Measurements from ENCODE around the gene TANGO2. TPM values are rescaled to one million over a fixed set of nuclear protein-coding genes. Genes with fewer than 3 reads are reported as not detected.

The TANGO2 gene
- polyA plus RNA-seq, 1 donor from 2014 or later, result 12.7 TPM

DNA sequence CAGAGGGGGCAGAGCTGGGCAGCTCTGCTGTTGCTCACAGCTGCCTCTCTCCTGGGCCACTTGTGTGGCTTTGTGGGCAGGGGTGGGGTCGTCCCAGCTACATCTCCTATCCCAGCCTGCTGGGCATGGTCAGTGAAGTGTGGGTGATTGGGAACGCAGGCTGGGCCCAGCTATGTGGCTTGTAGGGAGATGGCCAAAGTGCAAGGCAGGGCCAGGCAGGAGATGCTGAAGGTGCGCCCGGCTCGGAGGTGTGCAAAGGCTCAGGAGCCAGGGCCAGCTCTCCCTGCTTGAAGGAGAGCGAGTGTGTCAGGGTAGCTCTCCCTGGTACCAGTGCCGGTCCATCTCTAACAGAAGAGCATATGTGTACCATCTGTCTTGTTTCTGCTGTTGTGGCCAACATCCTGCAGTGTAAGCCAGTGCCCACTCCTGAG, 86.6 kb downstream of the TANGO2 start:
- peaks cover 6% of the 10 kb centered on the region for H4K20me1 ChIP-seq (ENCODE audit: insufficient read depth)
- no peak overlapping the region for H3K9ac ChIP-seq (ENCODE audit: low read length)
- no peaks in the 10 kb centered on the region for H3K9me3 ChIP-seq (ENCODE audit: low read length)
- no peak overlapping the region for H3K4me2 ChIP-seq (ENCODE audit: low read length)
- H3K79me2 ChIP-seq (replicated peaks; ENCODE audit: insufficient read depth, low read length), result peaks cover 5% of the 10 kb centered on the region
- no peaks in the 10 kb centered on the region for H3K27me3 ChIP-seq (ENCODE audit: insufficient read depth, low read depth, low read length)
- H3K4me3 ChIP-seq (ENCODE audit: low read length), result no peak overlapping the region
- TF ChIP-seq, protein P1, sequence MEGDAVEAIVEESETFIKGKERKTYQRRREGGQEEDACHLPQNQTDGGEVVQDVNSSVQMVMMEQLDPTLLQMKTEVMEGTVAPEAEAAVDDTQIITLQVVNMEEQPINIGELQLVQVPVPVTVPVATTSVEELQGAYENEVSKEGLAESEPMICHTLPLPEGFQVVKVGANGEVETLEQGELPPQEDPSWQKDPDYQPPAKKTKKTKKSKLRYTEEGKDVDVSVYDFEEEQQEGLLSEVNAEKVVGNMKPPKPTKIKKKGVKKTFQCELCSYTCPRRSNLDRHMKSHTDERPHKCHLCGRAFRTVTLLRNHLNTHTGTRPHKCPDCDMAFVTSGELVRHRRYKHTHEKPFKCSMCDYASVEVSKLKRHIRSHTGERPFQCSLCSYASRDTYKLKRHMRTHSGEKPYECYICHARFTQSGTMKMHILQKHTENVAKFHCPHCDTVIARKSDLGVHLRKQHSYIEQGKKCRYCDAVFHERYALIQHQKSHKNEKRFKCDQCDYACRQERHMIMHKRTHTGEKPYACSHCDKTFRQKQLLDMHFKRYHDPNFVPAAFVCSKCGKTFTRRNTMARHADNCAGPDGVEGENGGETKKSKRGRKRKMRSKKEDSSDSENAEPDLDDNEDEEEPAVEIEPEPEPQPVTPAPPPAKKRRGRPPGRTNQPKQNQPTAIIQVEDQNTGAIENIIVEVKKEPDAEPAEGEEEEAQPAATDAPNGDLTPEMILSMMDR (IDR thresholded peaks at IDR 0.05; ENCODE audit: poor library complexity, severe bottlenecking), result no peak
- TF ChIP-seq MXI1 (conservative IDR thresholded peaks at IDR 0.05; ENCODE audit: poor library complexity, severe bottlenecking) (no peak), EZH2 (IDR thresholded peaks at IDR 0.05; ENCODE audit: borderline replicate concordance, insufficient read depth, low read length, poor library complexity, severe bottlenecking) (no peak), SMC3 (conservative IDR thresholded peaks at IDR 0.05; ENCODE audit: poor library complexity) (no peak), TAF1 (IDR thresholded peaks at IDR 0.05; ENCODE audit: low read depth) (no peak), EP300 (conservative IDR thresholded peaks at IDR 0.05; ENCODE audit: poor library complexity, severe bottlenecking) (no peak), RAD21 (conservative IDR thresholded peaks at IDR 0.05) (no peak), POLR2AphosphoS5 (IDR thresholded peaks at IDR 0.05) (no peak)
- TF ChIP-seq, protein P2, sequence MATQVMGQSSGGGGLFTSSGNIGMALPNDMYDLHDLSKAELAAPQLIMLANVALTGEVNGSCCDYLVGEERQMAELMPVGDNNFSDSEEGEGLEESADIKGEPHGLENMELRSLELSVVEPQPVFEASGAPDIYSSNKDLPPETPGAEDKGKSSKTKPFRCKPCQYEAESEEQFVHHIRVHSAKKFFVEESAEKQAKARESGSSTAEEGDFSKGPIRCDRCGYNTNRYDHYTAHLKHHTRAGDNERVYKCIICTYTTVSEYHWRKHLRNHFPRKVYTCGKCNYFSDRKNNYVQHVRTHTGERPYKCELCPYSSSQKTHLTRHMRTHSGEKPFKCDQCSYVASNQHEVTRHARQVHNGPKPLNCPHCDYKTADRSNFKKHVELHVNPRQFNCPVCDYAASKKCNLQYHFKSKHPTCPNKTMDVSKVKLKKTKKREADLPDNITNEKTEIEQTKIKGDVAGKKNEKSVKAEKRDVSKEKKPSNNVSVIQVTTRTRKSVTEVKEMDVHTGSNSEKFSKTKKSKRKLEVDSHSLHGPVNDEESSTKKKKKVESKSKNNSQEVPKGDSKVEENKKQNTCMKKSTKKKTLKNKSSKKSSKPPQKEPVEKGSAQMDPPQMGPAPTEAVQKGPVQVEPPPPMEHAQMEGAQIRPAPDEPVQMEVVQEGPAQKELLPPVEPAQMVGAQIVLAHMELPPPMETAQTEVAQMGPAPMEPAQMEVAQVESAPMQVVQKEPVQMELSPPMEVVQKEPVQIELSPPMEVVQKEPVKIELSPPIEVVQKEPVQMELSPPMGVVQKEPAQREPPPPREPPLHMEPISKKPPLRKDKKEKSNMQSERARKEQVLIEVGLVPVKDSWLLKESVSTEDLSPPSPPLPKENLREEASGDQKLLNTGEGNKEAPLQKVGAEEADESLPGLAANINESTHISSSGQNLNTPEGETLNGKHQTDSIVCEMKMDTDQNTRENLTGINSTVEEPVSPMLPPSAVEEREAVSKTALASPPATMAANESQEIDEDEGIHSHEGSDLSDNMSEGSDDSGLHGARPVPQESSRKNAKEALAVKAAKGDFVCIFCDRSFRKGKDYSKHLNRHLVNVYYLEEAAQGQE (IDR thresholded peaks at IDR 0.05; ENCODE audit: borderline replicate concordance), result no peak
- peaks cover 14% of the 10 kb centered on the region for H3K36me3 ChIP-seq (ENCODE audit: insufficient read depth, low read length)
- H3K27ac ChIP-seq (ENCODE audit: low read length), result no peak overlapping the region
- no peaks in the 10 kb centered on the region for H3F3A ChIP-seq (ENCODE audit: insufficient read depth, low read length, poor library complexity, severe bottlenecking)
- H2AFZ ChIP-seq (ENCODE audit: low read depth, low read length), result no peak overlapping the region
- no peaks in the 10 kb centered on the region for H3K9me2 ChIP-seq (ENCODE audit: insufficient read depth, low read length)

DNA sequence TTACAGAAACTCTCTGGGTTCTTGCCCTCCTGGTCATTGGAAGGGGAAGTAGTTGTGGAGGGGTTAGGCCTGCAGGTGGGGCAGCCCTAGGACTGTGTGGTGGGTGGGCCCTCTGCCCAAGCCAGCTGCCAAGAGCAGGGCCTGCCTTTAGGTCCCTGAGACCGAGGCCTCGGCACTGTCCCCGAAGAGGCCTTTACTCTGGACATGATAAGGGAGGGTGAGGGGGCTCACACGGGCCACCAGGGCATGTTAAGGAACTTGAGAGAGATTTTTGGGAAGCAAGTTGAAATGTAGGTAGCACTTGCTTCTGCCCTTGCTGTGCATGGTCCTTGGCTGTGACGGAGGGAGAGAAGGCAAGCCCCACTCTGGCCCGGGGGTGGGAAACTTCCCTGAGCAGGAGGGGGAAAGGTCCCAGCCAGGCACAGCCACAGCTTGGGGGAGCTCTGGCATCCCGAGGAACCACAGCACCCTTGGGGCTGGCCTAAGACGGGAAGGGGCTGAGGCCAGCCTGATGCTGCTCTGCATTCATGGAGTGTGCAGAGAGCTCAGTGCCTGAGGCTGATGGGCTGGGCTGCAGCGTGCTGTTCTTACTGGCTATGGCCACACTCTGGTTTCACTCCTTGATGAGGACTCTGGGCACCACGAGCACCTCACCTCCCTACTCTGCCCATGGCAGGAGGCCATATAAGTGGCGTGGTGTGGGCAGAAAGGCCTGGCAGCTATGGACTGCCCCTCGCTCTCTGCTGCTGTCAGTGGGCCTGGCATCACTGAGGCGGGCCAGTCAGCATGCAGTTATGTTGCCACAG, 87.2 kb downstream of the TANGO2 start:
- Histone ChIP-seq H3K4me2 (ENCODE audit: low read length) (no peak overlapping the region), H4K20me1 (ENCODE audit: insufficient read depth) (peaks cover 6% of the 10 kb centered on the region)

More for the DNA sequence above, 87.2 kb downstream of the TANGO2 start:
- Histone ChIP-seq H3K79me2 (replicated peaks; ENCODE audit: insufficient read depth, low read length) (peaks cover 3% of the 10 kb centered on the region), H3K9ac (ENCODE audit: low read length) (no peak overlapping the region), H2AFZ (ENCODE audit: low read depth, low read length) (no peak overlapping the region), H3F3A (ENCODE audit: insufficient read depth, low read length, poor library complexity, severe bottlenecking) (no peaks in the 10 kb centered on the region), H3K27me3 (ENCODE audit: insufficient read depth, low read depth, low read length) (no peaks in the 10 kb centered on the region), H3K9me3 (ENCODE audit: low read length) (no peaks in the 10 kb centered on the region), H3K4me3 (ENCODE audit: low read length) (no peak overlapping the region), H3K27ac (ENCODE audit: low read length) (no peak overlapping the region), H3K9me2 (ENCODE audit: insufficient read depth, low read length) (no peaks in the 10 kb centered on the region), H3K36me3 (ENCODE audit: insufficient read depth, low read length) (peaks cover 14% of the 10 kb centered on the region)
- TF ChIP-seq POLR2AphosphoS5 (IDR thresholded peaks at IDR 0.05), result no peak
- TF ChIP-seq, protein P1 (IDR thresholded peaks at IDR 0.05; ENCODE audit: poor library complexity, severe bottlenecking), result no peak
- no peak for TF ChIP-seq MXI1 (conservative IDR thresholded peaks at IDR 0.05; ENCODE audit: poor library complexity, severe bottlenecking)
- TF ChIP-seq EP300 (conservative IDR thresholded peaks at IDR 0.05; ENCODE audit: poor library complexity, severe bottlenecking), result no peak
- no peak for TF ChIP-seq SMC3 (conservative IDR thresholded peaks at IDR 0.05; ENCODE audit: poor library complexity)
- TF ChIP-seq, protein P2 (IDR thresholded peaks at IDR 0.05; ENCODE audit: borderline replicate concordance), result no peak
- no peak for TF ChIP-seq EZH2 (IDR thresholded peaks at IDR 0.05; ENCODE audit: borderline replicate concordance, insufficient read depth, low read length, poor library complexity, severe bottlenecking)
- TF ChIP-seq TAF1 (IDR thresholded peaks at IDR 0.05; ENCODE audit: low read depth), result no peak
- TF ChIP-seq RAD21 (conservative IDR thresholded peaks at IDR 0.05), result no peak

Measured in neural cell (in vitro differentiated cells).